ENCODE results near the gene OPCML.

OPCML gene

GRCh38 chr11:133541021-133541719 lies 8.9 kb upstream of the OPCML start:
- no peak for DNase-seq (ENCODE audit: low read depth in 2 of 2)

- DNase-seq (ENCODE audit: low read depth in 2 of 2) = no peak
Measured at GRCh38 chr11:133536198-133536597, 3.9 kb upstream of the OPCML start.

GRCh38 chr11:133533205-133533604 lies 904 bp upstream of the OPCML start:
- no peak for DNase-seq (ENCODE audit: low read depth in 2 of 2)

- no peak for DNase-seq (ENCODE audit: low read depth in 2 of 2)
Measured at GRCh38 chr11:133531458-133531857, 843 bp downstream of the OPCML start.

- no peak for DNase-seq (ENCODE audit: low read depth in 2 of 2)
Measured at GRCh38 chr11:133530501-133530835, 1.8 kb downstream of the OPCML start.

GRCh38 chr11:133529807-133530500 lies 2.3 kb downstream of the OPCML start:
- DNase-seq (ENCODE audit: low read depth in 2 of 2) = no peak

GRCh38 chr11:133526790-133527189 lies 5.5 kb downstream of the OPCML start:
- DNase-seq (ENCODE audit: low read depth in 2 of 2) = no peak

- DNase-seq (ENCODE audit: low read depth in 2 of 2) = no peak
Measured at GRCh38 chr11:133525976-133526375, 6.3 kb downstream of the OPCML start.

- no peak for DNase-seq (ENCODE audit: low read depth in 2 of 2)
Measured at GRCh38 chr11:133524488-133524887, 7.8 kb downstream of the OPCML start.

- DNase-seq (ENCODE audit: low read depth in 2 of 2) = no peak
Measured at GRCh38 chr11:133522344-133522743, 10.0 kb downstream of the OPCML start.

GRCh38 chr11:133521502-133521901 lies 10.8 kb downstream of the OPCML start:
- DNase-seq (ENCODE audit: low read depth in 2 of 2) = no peak

- no peak for DNase-seq (ENCODE audit: low read depth in 2 of 2)
Measured at GRCh38 chr11:133520707-133521106, 11.6 kb downstream of the OPCML start.

- no peak for DNase-seq (ENCODE audit: low read depth in 2 of 2)
Measured at GRCh38 chr11:133519560-133519959, 12.7 kb downstream of the OPCML start.

- no peak for DNase-seq (ENCODE audit: low read depth in 2 of 2)
Measured at GRCh38 chr11:133518702-133519264, 13.5 kb downstream of the OPCML start.

- DNase-seq (ENCODE audit: low read depth in 2 of 2) = no peak
Measured at GRCh38 chr11:133516845-133517244, 15.5 kb downstream of the OPCML start.

GRCh38 chr11:133515107-133515506 lies 17.2 kb downstream of the OPCML start:
- DNase-seq (ENCODE audit: low read depth in 2 of 2) = no peak

- DNase-seq (ENCODE audit: low read depth in 2 of 2) = no peak
Measured at GRCh38 chr11:133509924-133510697, 22.2 kb downstream of the OPCML start.

GRCh38 chr11:133508468-133508867 lies 23.8 kb downstream of the OPCML start:
- DNase-seq (ENCODE audit: low read depth in 2 of 2) = no peak

GRCh38 chr11:133507185-133507584 lies 25.1 kb downstream of the OPCML start:
- DNase-seq (ENCODE audit: low read depth in 2 of 2) = no peak

GRCh38 chr11:133506551-133507094 lies 25.7 kb downstream of the OPCML start:
- no peak for DNase-seq (ENCODE audit: low read depth in 2 of 2)

GRCh38 chr11:133506023-133506422 lies 26.3 kb downstream of the OPCML start:
- DNase-seq (ENCODE audit: low read depth in 2 of 2) = no peak

GRCh38 chr11:133504906-133505305 lies 27.4 kb downstream of the OPCML start:
- no peak for DNase-seq (ENCODE audit: low read depth in 2 of 2)

All from stimulated activated CD4-positive, alpha-beta T cell treated with anti-CD3 and anti-CD28 coated beads, Interleukin-4, amount 100 ng/mL, for 48 hours (primary cell).